ENCODE data around the gene B3GLCT.
A peak's percentile ranks its signal among the peaks of the same experiment; 100 is the strongest.

Gene B3GLCT

GRCh38 chr13:31200637-31200971 is 829 bp downstream of the B3GLCT start:
- TF ChIP-seq CTCF (IDR thresholded peaks at IDR 0.05): no peak
- Histone ChIP-seq H3K9ac (no peak overlapping the region), H3K9me3 (ENCODE audit: control insufficient read depth, low read length) (no peaks in the 10 kb centered on the region), H3K36me3 (ENCODE audit: control insufficient read depth, insufficient read depth, low read length) (no peaks in the 10 kb centered on the region), H3K27me3 (ENCODE audit: control insufficient read depth, insufficient read depth, low read length) (no peaks in the 10 kb centered on the region), H2AFZ (peak overlapping the region; percentile 86), H3K79me2 (peaks cover 2% of the 10 kb centered on the region), H3K4me1 (no peaks in the 10 kb centered on the region), H3K27ac (peak overlapping the region; percentile 77), H3K4me2 (ENCODE audit: low read length) (peak overlapping the region; percentile 65), H3K4me3 (ENCODE audit: low read depth, low read length) (peak overlapping the region; percentile 61)

- no peak for TF ChIP-seq CTCF (IDR thresholded peaks at IDR 0.05)
- H3K27me3 ChIP-seq (ENCODE audit: control insufficient read depth, insufficient read depth, low read length): no peaks in the 10 kb centered on the region
- H3K4me2 ChIP-seq (ENCODE audit: low read length): peak overlapping the region; percentile 65
- peak overlapping the region; percentile 86 for H2AFZ ChIP-seq
- H3K27ac ChIP-seq: no peak overlapping the region
- H3K36me3 ChIP-seq (ENCODE audit: control insufficient read depth, insufficient read depth, low read length): no peaks in the 10 kb centered on the region
- no peaks in the 10 kb centered on the region for H3K9me3 ChIP-seq (ENCODE audit: control insufficient read depth, low read length)
- peaks cover 2% of the 10 kb centered on the region for H3K79me2 ChIP-seq
- no peaks in the 10 kb centered on the region for H3K4me1 ChIP-seq
- peak overlapping the region; percentile 61 for H3K4me3 ChIP-seq (ENCODE audit: low read depth, low read length)
- no peak overlapping the region for H3K9ac ChIP-seq
Measured at GRCh38 chr13:31201341-31202031, 1.7 kb downstream of the B3GLCT start.

- H3K9me3 ChIP-seq (ENCODE audit: control insufficient read depth, low read length): no peaks in the 10 kb centered on the region
- H3K79me2 ChIP-seq: peaks cover 2% of the 10 kb centered on the region
- no peaks in the 10 kb centered on the region for H3K27me3 ChIP-seq (ENCODE audit: control insufficient read depth, insufficient read depth, low read length)
- H3K9ac ChIP-seq: no peak overlapping the region
- H3K4me2 ChIP-seq (ENCODE audit: low read length): no peak overlapping the region
- H2AFZ ChIP-seq: no peak overlapping the region
- H3K36me3 ChIP-seq (ENCODE audit: control insufficient read depth, insufficient read depth, low read length): no peaks in the 10 kb centered on the region
- no peak overlapping the region for H3K4me3 ChIP-seq (ENCODE audit: low read depth, low read length)
- no peak overlapping the region for H3K27ac ChIP-seq
- no peak for TF ChIP-seq CTCF (IDR thresholded peaks at IDR 0.05)
- no peaks in the 10 kb centered on the region for H3K4me1 ChIP-seq
Measured at GRCh38 chr13:31204592-31204991, 4.8 kb downstream of the B3GLCT start.

GRCh38 chr13:31207661-31208552 is 8.1 kb downstream of the B3GLCT start:
- no peaks in the 10 kb centered on the region for H3K4me1 ChIP-seq
- no peak overlapping the region for H3K27ac ChIP-seq
- no peak overlapping the region for H3K4me3 ChIP-seq (ENCODE audit: low read depth, low read length)

More at GRCh38 chr13:31207661-31208552, 8.1 kb downstream of the B3GLCT start:
- Histone ChIP-seq H3K36me3 (ENCODE audit: control insufficient read depth, insufficient read depth, low read length) (no peaks in the 10 kb centered on the region), H3K9me3 (ENCODE audit: control insufficient read depth, low read length) (no peaks in the 10 kb centered on the region), H2AFZ (no peak overlapping the region), H3K9ac (no peak overlapping the region), H3K79me2 (peaks cover 2% of the 10 kb centered on the region), H3K4me2 (ENCODE audit: low read length) (no peak overlapping the region), H3K27me3 (ENCODE audit: control insufficient read depth, insufficient read depth, low read length) (no peaks in the 10 kb centered on the region)
- TF ChIP-seq CTCF (IDR thresholded peaks at IDR 0.05): no peak

All from parathyroid adenoma (tissue), 2 donors.